Activated CD4-positive, alpha-beta T cell treated with anti-CD3 and anti-CD28 coated beads, Interleukin-2, amount 10 ng/mL, durations not matched to agents 7 days and 5 days (primary cell): ENCODE measurements around the gene ABHD2. TPM values are rescaled to one million over a fixed set of nuclear protein-coding genes. Genes with fewer than 3 reads are reported as not detected.
A peak's percentile ranks its signal among the peaks of the same experiment; 100 is the strongest.

Experiments
- CTCF ChIA-PET: fragments of 350-600 bp; sonication (Branson Sonifier 250); formaldehyde crosslinking; loops from one replicate; lab custom pipeline; 2021; ENCODE audit warnings: antibody characterized with exemption; lab: Charles Lee
- POLR2A ChIA-PET: fragments of 350-600 bp; sonication (Branson Sonifier 250); formaldehyde crosslinking; loops from one replicate; lab custom pipeline; 2021; ENCODE audit warnings: antibody characterized with exemption; lab: Charles Lee
- DNase-seq: peaks from one replicate; pipeline ENCODE4 v3.0.0-alpha.2; 2020
- H3K27ac Mint-ChIP-seq: one replicate; pipeline ENCODE4 v1.8.0; 2021; ENCODE audit warnings: mild to moderate bottlenecking, moderate library complexity, mixed read lengths
- H3K27me3 Mint-ChIP-seq: one replicate; pipeline ENCODE4 v1.8.0; 2021; ENCODE audit warnings: mixed read lengths
- H3K36me3 Mint-ChIP-seq: one replicate; pipeline ENCODE4 v1.8.0; 2021; ENCODE audit warnings: low read depth, mixed read lengths
- H3K4me1 Mint-ChIP-seq: one replicate; pipeline ENCODE4 v1.8.0; 2021; ENCODE audit warnings: mixed read lengths
- H3K4me3 Mint-ChIP-seq: one replicate; pipeline ENCODE4 v1.8.0; 2021; ENCODE audit warnings: mild to moderate bottlenecking, moderate library complexity, mixed read lengths
- H3K9me3 Mint-ChIP-seq: one replicate; pipeline ENCODE4 v1.8.0; 2021; ENCODE audit warnings: mixed read lengths
- total RNA-seq, 2 experiments: library from RNA; stranded (reverse); gene quantifications; one replicate each; pipeline ENCODE4 v1.2.3, GENCODE V29; 2021

The ABHD2 gene
- total RNA-seq, 2 experiments from 2014 or later, result 79.7 to 89.0 TPM

DNA sequence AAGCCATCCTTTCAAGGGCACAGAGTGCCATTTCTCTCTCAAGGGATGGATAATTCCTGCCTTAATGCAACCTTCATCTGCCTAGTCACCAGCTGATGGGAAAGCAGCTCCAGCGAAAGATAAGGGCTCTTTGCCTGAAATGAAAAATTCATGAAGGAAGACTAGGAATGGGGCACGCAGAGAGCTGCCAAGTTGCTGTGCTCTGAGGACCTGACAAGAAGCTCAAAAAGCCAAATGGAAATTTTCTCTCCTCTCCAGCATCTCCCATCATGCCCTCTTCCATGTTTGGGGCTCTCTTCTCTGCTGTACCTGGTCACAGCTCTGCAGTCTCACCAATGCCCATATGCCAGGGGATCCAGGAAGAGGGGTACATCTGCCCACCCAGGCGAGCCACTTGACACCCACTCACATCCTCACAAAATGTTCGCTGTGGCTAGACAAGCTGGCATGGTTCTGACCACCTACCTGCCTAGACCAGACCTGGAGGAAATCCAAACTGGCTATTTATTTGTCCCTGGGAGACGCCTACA lies 29.3 kb upstream of the ABHD2 start:
- Mint-ChIP-seq H3K27me3 (peaks cover 5% of the 10 kb centered on the region), H3K27ac (no peak overlapping the region), H3K4me1 (peaks cover 5% of the 10 kb centered on the region), H3K9me3 (no peaks in the 10 kb centered on the region), H3K4me3 (no peak overlapping the region), H3K36me3 (no peaks in the 10 kb centered on the region)
- DNase-seq, result no peak
- CTCF ChIA-PET, result interaction anchor here (1.4 to 2.8 kb wide), 7 partner anchors 21 to 119 kb away, joined by 4 to 20 read pairs (median 10); partner anchors contain the start of gene ABHD2
- POLR2A ChIA-PET, result no interaction called here

GRCh38 chr15:89066280-89066679 lies 22.0 kb upstream of the ABHD2 start:
- Mint-ChIP-seq H3K27me3 (no peaks in the 10 kb centered on the region), H3K4me3 (no peak overlapping the region), H3K4me1 (peaks cover 9% of the 10 kb centered on the region), H3K9me3 (peaks cover 20% of the 10 kb centered on the region), H3K36me3 (peaks cover 9% of the 10 kb centered on the region), H3K27ac (no peak overlapping the region)
- ChIA-PET CTCF (interaction anchor here (1.3 to 1.9 kb wide), 2 partner anchors 25 to 84 kb away, joined by 4 read pairs; no protein-coding TSS in a partner anchor), POLR2A (no interaction called here)
- no peak for DNase-seq

- Mint-ChIP-seq H3K4me1 (peaks cover 9% of the 10 kb centered on the region), H3K27ac (peak overlapping the region; percentile 19), H3K36me3 (peaks cover 9% of the 10 kb centered on the region), H3K4me3 (no peak overlapping the region), H3K9me3 (peaks cover 20% of the 10 kb centered on the region), H3K27me3 (no peaks in the 10 kb centered on the region)
- DNase-seq, result no peak
- CTCF ChIA-PET, result interaction anchor here (1.3 kb wide), 2 partner anchors 23 to 85 kb away, joined by 3 to 4 read pairs; no protein-coding TSS in a partner anchor
- POLR2A ChIA-PET, result no interaction called here
Observed at GRCh38 chr15:89067751-89068150, 20.5 kb upstream of the ABHD2 start.

- H3K4me1 Mint-ChIP-seq, result peaks cover 9% of the 10 kb centered on the region
- H3K9me3 Mint-ChIP-seq, result peaks cover 20% of the 10 kb centered on the region
- no peak overlapping the region for H3K4me3 Mint-ChIP-seq
- ChIA-PET CTCF (interaction anchor here (0.5 to 1.3 kb wide), 4 partner anchors 15 to 256 kb away, joined by 3 to 6 read pairs (median 4); no protein-coding TSS in a partner anchor), POLR2A (no interaction called here)
- peaks cover 9% of the 10 kb centered on the region for H3K36me3 Mint-ChIP-seq
- H3K27me3 Mint-ChIP-seq, result no peaks in the 10 kb centered on the region
- H3K27ac Mint-ChIP-seq, result no peak overlapping the region
- peak; percentile 14 for DNase-seq
Observed at GRCh38 chr15:89068325-89068784, 19.9 kb upstream of the ABHD2 start.

GRCh38 chr15:89070197-89071124 lies 17.8 kb upstream of the ABHD2 start:
- H3K36me3 Mint-ChIP-seq, result peaks cover 9% of the 10 kb centered on the region
- H3K27me3 Mint-ChIP-seq, result no peaks in the 10 kb centered on the region
- no peak for DNase-seq
- ChIA-PET CTCF (no interaction called here), POLR2A (no interaction called here)
- no peak overlapping the region for H3K27ac Mint-ChIP-seq
- H3K4me1 Mint-ChIP-seq, result peaks cover 9% of the 10 kb centered on the region
- H3K4me3 Mint-ChIP-seq, result no peak overlapping the region
- peaks cover 20% of the 10 kb centered on the region for H3K9me3 Mint-ChIP-seq

GRCh38 chr15:89071471-89071870 lies 16.8 kb upstream of the ABHD2 start:
- ChIA-PET POLR2A (no interaction called here), CTCF (no interaction called here)
- peaks cover 2% of the 10 kb centered on the region for H3K27me3 Mint-ChIP-seq
- peaks cover 9% of the 10 kb centered on the region for H3K36me3 Mint-ChIP-seq
- H3K27ac Mint-ChIP-seq, result no peak overlapping the region
- peaks cover 9% of the 10 kb centered on the region for H3K4me1 Mint-ChIP-seq
- H3K4me3 Mint-ChIP-seq, result no peak overlapping the region
- peaks cover 15% of the 10 kb centered on the region for H3K9me3 Mint-ChIP-seq
- no peak for DNase-seq

DNA sequence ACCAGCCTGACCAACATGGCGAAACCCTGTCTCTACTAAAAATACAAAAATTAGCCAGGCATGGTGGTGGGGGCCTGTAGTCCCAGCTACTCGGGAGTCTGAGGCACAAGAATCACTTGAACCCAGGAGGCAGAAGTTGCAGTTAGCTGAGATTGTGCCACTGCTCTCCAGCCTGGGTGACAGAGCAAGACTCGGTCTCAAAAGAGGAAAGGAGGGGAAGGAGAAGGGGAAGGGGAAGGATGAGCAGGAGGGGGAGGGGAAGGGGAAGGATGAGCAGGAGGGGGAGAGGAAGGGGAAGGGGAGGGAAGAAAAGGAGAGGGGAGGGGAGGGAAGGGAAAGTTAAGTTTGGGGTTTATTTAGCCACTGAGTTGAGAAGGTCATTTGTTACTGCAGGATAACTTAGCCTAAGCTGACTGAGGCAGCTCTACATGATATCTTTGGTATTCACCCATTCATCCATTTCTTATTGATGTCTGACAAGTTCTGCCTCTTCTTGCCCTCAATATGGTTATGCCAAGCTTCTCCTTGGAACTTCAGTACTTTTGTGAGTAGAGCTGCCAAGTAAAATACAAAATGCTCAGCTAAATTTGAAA lies 15.9 kb upstream of the ABHD2 start:
- peaks cover 2% of the 10 kb centered on the region for H3K27me3 Mint-ChIP-seq
- peaks cover 9% of the 10 kb centered on the region for H3K4me1 Mint-ChIP-seq
- H3K4me3 Mint-ChIP-seq, result no peak overlapping the region
- ChIA-PET POLR2A (no interaction called here), CTCF (interaction anchor here (1.3 kb wide), 1 partner anchor 96 kb away, joined by 3 read pairs; no protein-coding TSS in a partner anchor)
- peaks cover 2% of the 10 kb centered on the region for H3K36me3 Mint-ChIP-seq
- peaks cover 8% of the 10 kb centered on the region for H3K9me3 Mint-ChIP-seq
- no peak overlapping the region for H3K27ac Mint-ChIP-seq
- DNase-seq, result no peak

GRCh38 chr15:89074402-89075012 lies 13.7 kb upstream of the ABHD2 start:
- Mint-ChIP-seq H3K4me3 (no peak overlapping the region), H3K36me3 (no peaks in the 10 kb centered on the region), H3K4me1 (no peaks in the 10 kb centered on the region), H3K9me3 (no peaks in the 10 kb centered on the region), H3K27ac (no peak overlapping the region), H3K27me3 (peaks cover 14% of the 10 kb centered on the region)
- ChIA-PET CTCF (interaction anchor here (1.1 to 1.7 kb wide), 2 partner anchors 12 to 17 kb away, joined by 3 to 4 read pairs; no protein-coding TSS in a partner anchor), POLR2A (no interaction called here)
- no peak for DNase-seq

GRCh38 chr15:89075101-89075640 lies 13.1 kb upstream of the ABHD2 start:
- Mint-ChIP-seq H3K4me1 (no peaks in the 10 kb centered on the region), H3K9me3 (no peaks in the 10 kb centered on the region), H3K27ac (no peak overlapping the region), H3K4me3 (no peak overlapping the region), H3K27me3 (peaks cover 14% of the 10 kb centered on the region), H3K36me3 (no peaks in the 10 kb centered on the region)
- DNase-seq, result no peak
- POLR2A ChIA-PET, result no interaction called here
- CTCF ChIA-PET, result interaction anchor here (1.1 to 1.7 kb wide), 4 partner anchors 12 to 132 kb away, joined by 3 to 4 read pairs (median 4); partner anchors contain the start of gene ABHD2

- H3K9me3 Mint-ChIP-seq, result no peaks in the 10 kb centered on the region
- ChIA-PET POLR2A (no interaction called here), CTCF (interaction anchor here (1.3 to 1.7 kb wide), 3 partner anchors 11 to 131 kb away, joined by 3 to 4 read pairs (median 3); partner anchors contain the start of gene ABHD2)
- no peaks in the 10 kb centered on the region for H3K36me3 Mint-ChIP-seq
- H3K4me1 Mint-ChIP-seq, result no peaks in the 10 kb centered on the region
- DNase-seq, result no peak
- no peak overlapping the region for H3K27ac Mint-ChIP-seq
- H3K27me3 Mint-ChIP-seq, result peaks cover 14% of the 10 kb centered on the region
- no peak overlapping the region for H3K4me3 Mint-ChIP-seq
Observed at GRCh38 chr15:89075846-89076245, 12.4 kb upstream of the ABHD2 start.

GRCh38 chr15:89077750-89078149 lies 10.5 kb upstream of the ABHD2 start:
- H3K36me3 Mint-ChIP-seq, result no peaks in the 10 kb centered on the region
- H3K27ac Mint-ChIP-seq, result no peak overlapping the region
- ChIA-PET CTCF (interaction anchor here (0.5 to 1.4 kb wide), 3 partner anchors 20 to 93 kb away, joined by 3 to 5 read pairs (median 4); no protein-coding TSS in a partner anchor), POLR2A (no interaction called here)
- H3K9me3 Mint-ChIP-seq, result no peaks in the 10 kb centered on the region
- H3K27me3 Mint-ChIP-seq, result peaks cover 14% of the 10 kb centered on the region
- H3K4me1 Mint-ChIP-seq, result no peaks in the 10 kb centered on the region
- DNase-seq, result no peak
- no peak overlapping the region for H3K4me3 Mint-ChIP-seq
